GM21619 (cell line): Measurements from ENCODE around the gene HSF2BP.
"Not testable (repeated sequence)": the region's sequence is repeated elsewhere in the genome, so short reads cannot be mapped to it uniquely, and the experiment has no call there.

ENCODE experiments used
- ATAC-seq: cut with Tn5 transposase; IDR thresholded peaks from one replicate; pipeline ENCODE4 v1.9.1; 2021; ENCODE audit not compliant: unreplicated experiment

The HSF2BP gene

GRCh38 chr21:43652616-43653015 is 6.7 kb downstream of the HSF2BP start:
- no peak for ATAC-seq

- ATAC-seq = not testable (repeated sequence)
These were observed 7.4 kb downstream of the HSF2BP start for GRCh38 chr21:43651926-43652325.

GRCh38 chr21:43648171-43648570 is 11.1 kb downstream of the HSF2BP start:
- ATAC-seq = no peak

GRCh38 chr21:43646550-43647260 is 12.6 kb downstream of the HSF2BP start:
- ATAC-seq = peak; percentile 81

GRCh38 chr21:43645976-43646375 is 13.3 kb downstream of the HSF2BP start:
- ATAC-seq = no peak

GRCh38 chr21:43645136-43645891 is 14.0 kb downstream of the HSF2BP start:
- ATAC-seq = no peak

GRCh38 chr21:43644609-43645008 is 14.7 kb downstream of the HSF2BP start:
- no peak for ATAC-seq

GRCh38 chr21:43644071-43644470 is 15.2 kb downstream of the HSF2BP start:
- no peak for ATAC-seq

GRCh38 chr21:43643193-43643592 is 16.1 kb downstream of the HSF2BP start:
- no peak for ATAC-seq

- no peak for ATAC-seq
These were observed 18.9 kb downstream of the HSF2BP start for GRCh38 chr21:43640400-43640799.

- ATAC-seq = no peak
These were observed 19.6 kb downstream of the HSF2BP start for GRCh38 chr21:43639470-43640353.

GRCh38 chr21:43637530-43638158 is 21.6 kb downstream of the HSF2BP start:
- ATAC-seq = no peak

GRCh38 chr21:43635436-43635835 is 23.9 kb downstream of the HSF2BP start:
- ATAC-seq = no peak

GRCh38 chr21:43634618-43635017 is 24.7 kb downstream of the HSF2BP start:
- ATAC-seq = no peak

- no peak for ATAC-seq
These were observed 26.8 kb downstream of the HSF2BP start for GRCh38 chr21:43632373-43632905.

GRCh38 chr21:43631411-43632107 is 27.7 kb downstream of the HSF2BP start:
- ATAC-seq = no peak

GRCh38 chr21:43627527-43627926 is 31.8 kb downstream of the HSF2BP start:
- ATAC-seq = no peak

GRCh38 chr21:43626390-43626789 is 32.9 kb downstream of the HSF2BP start:
- no peak for ATAC-seq

GRCh38 chr21:43624339-43624738 is 34.9 kb downstream of the HSF2BP start:
- no peak for ATAC-seq

- no peak for ATAC-seq
These were observed 35.7 kb downstream of the HSF2BP start for GRCh38 chr21:43623588-43623987.
